Left ventricle myocardium inferior (tissue), 1 donor: ENCODE measurements around the gene INIP. TPM values are rescaled to one million over a fixed set of nuclear protein-coding genes. Genes with fewer than 3 reads are reported as not detected.

ENCODE experiments used
- DNase-seq: peaks from one replicate; pipeline ENCODE4 v3.0.0-alpha.2; 2020
- H3K27ac ChIP-seq: fragments of 200-600 bp; replicated peaks from 2 replicates; pipeline ENCODE4 v1.8.0; 2021
- H3K27me3 ChIP-seq: fragments of 200-600 bp; 2 replicates; pipeline ENCODE4 v1.8.0; 2021; ENCODE audit warnings: low read depth
- H3K36me3 ChIP-seq: fragments of 200-600 bp; 2 replicates; pipeline ENCODE4 v1.8.0; 2021
- H3K4me1 ChIP-seq: fragments of 200-600 bp; 2 replicates; pipeline ENCODE4 v1.8.0; 2021
- H3K4me3 ChIP-seq: fragments of 200-600 bp; 2 replicates; pipeline ENCODE4 v1.8.0; 2021; ENCODE audit warnings: mild to moderate bottlenecking, moderate library complexity
- H3K9me3 ChIP-seq: fragments of 200-600 bp; replicated peaks from 2 replicates; pipeline ENCODE4 v1.8.0; 2021
- CTCF ChIP-seq: fragments of 200-600 bp; IDR thresholded peaks from 2 replicates; pipeline ENCODE4 v1.8.0; 2021; ENCODE audit warnings: antibody characterized with exemption, mild to moderate bottlenecking, borderline replicate concordance
- intact Hi-C: fragments of 100-400 bp; cut with micrococcal nuclease; formaldehyde crosslinking; loops from one replicate; pipeline ENCODE4 v1.11.0; 2022
- total RNA-seq: library from RNA; stranded (reverse); fragmentation: NEBNext Ultra II Directional; extraction: Animal tissue kit (Norgen Biotek cat#: 25700); gene quantifications from one replicate; pipeline ENCODE4 v1.2.1, GENCODE V29; 2021
- donor health status: DM: no; HTN: yes; CAD: no; lungs with severe emphysema.

Gene INIP
- total RNA-seq, 1 donor from 2014 or later, result 15.2 TPM

DNA sequence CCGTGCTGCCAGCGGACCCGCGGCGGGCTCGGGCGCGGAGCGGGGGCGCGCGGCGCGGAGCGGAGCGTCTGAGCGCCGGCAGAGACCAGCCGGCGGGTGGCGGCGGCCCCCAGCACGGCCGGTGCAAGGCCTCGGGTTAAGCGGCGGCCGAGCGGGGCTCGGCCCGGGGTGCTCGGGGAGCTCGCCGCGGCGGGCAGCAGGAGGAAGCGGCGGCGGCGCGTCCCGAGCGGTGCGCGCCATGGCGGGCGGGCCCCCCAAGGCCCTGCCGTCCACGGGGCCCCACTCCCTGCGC, 32.8 kb upstream of the INIP start:
- Histone ChIP-seq H3K36me3 (no peaks in the 10 kb centered on the region), H3K9me3 (no peaks in the 10 kb centered on the region), H3K4me3 (peak overlapping the region; percentile 99), H3K27ac (peak overlapping the region; percentile 90), H3K4me1 (peaks cover 55% of the 10 kb centered on the region), H3K27me3 (no peaks in the 10 kb centered on the region)
- TF ChIP-seq CTCF, result no peak
- intact Hi-C loops, result no loop called here
- no peak for DNase-seq

DNA sequence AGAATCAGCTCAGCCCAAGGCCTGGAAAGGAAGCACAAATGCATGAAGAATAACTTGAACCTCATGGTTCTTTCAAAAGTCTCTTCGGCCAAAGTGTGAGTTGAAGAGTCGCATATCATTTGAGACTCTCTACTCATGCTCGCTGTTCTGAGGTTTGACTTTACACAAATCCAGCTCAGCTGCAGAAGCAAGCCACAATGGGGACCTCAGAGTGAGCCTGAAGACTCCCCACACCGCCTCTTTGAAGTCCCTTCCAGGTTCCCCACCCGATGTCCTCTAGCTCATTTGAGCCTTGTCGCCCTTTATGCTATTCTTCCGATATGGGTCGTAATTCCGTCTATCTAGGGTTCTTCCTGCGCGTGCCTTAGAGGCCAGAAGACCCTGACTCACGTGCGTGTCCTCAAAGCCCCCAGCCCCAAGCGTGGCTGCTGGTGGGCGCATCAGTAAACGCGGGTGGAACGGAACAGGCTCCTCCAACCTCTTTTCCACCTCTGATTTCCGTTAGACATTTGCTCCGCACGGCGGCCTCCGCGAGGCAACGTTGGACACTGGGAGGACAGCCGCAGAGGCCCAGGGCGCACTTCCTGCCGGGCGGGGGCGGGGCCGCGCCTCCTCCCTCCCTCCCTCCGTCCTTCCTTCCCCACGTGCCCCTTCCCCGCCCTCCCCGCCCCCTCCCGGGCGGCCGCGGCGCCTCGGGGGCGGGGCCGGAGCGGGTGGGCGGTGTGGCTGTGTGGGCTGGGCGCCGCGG, 32.3 kb upstream of the INIP start, which contains the start of gene SNX30:
TSS of gene SNX30 (plus strand) at position 745 of the 748 bp plus-strand sequence. CDS start 242 bp downstream, outside the sequence.
- intact Hi-C loops, result no loop called here
- no peaks in the 10 kb centered on the region for H3K9me3 ChIP-seq
- peak; percentile 92 for DNase-seq
- no peaks in the 10 kb centered on the region for H3K27me3 ChIP-seq
- H3K27ac ChIP-seq, result peak within 1 kb of the TSS; percentile 90
- no peaks in the 10 kb centered on the region for H3K36me3 ChIP-seq
- peaks cover 51% of the 10 kb centered on the region for H3K4me1 ChIP-seq
- TF ChIP-seq CTCF, result peak; percentile 18
- peak within 1 kb of the TSS; percentile 99 for H3K4me3 ChIP-seq

GRCh38 chr9:112747094-112747493, 29.2 kb upstream of the INIP start:
- intact Hi-C loops, result no loop called here
- H3K27ac ChIP-seq, result no peak overlapping the region
- H3K36me3 ChIP-seq, result no peaks in the 10 kb centered on the region
- no peak for TF ChIP-seq CTCF
- H3K4me3 ChIP-seq, result no peak overlapping the region
- DNase-seq, result no peak
- H3K4me1 ChIP-seq, result peaks cover 33% of the 10 kb centered on the region
- H3K9me3 ChIP-seq, result no peaks in the 10 kb centered on the region
- H3K27me3 ChIP-seq, result no peaks in the 10 kb centered on the region

GRCh38 chr9:112744177-112744576, 26.3 kb upstream of the INIP start:
- DNase-seq, result no peak
- peaks cover 8% of the 10 kb centered on the region for H3K4me1 ChIP-seq
- H3K9me3 ChIP-seq, result no peaks in the 10 kb centered on the region
- intact Hi-C loops, result no loop called here
- peak overlapping the region; percentile 58 for H3K27ac ChIP-seq
- H3K27me3 ChIP-seq, result no peaks in the 10 kb centered on the region
- no peaks in the 10 kb centered on the region for H3K36me3 ChIP-seq
- TF ChIP-seq CTCF, result no peak
- no peak overlapping the region for H3K4me3 ChIP-seq

GRCh38 chr9:112743216-112743836, 25.4 kb upstream of the INIP start:
- intact Hi-C loops, result no loop called here
- H3K4me3 ChIP-seq, result no peak overlapping the region
- no peak for TF ChIP-seq CTCF
- H3K27me3 ChIP-seq, result no peaks in the 10 kb centered on the region
- DNase-seq, result no peak
- peaks cover 8% of the 10 kb centered on the region for H3K4me1 ChIP-seq
- no peaks in the 10 kb centered on the region for H3K36me3 ChIP-seq
- no peaks in the 10 kb centered on the region for H3K9me3 ChIP-seq
- H3K27ac ChIP-seq, result no peak overlapping the region
